Measurements from ENCODE around the gene SMCO4. TPM values are rescaled to one million over a fixed set of nuclear protein-coding genes. Genes with fewer than 3 reads are reported as not detected.

The SMCO4 gene
- total RNA-seq = 16.7 and 23.7 TPM in 2 replicates

GRCh38 chr11:93543292-93543977, at the start of gene SMCO4:
SMCO4 (minus strand) TSS chr11:93543391; CDS start chr11:93479189, 64,202 bp downstream.

Other genes with a start within 250 kb of the SMCO4 start
- not detected in 2 replicates for gene DEUP1, start 212.6 kb downstream of the SMCO4 start, total RNA-seq
- gene CEP295, start 118.3 kb upstream of the SMCO4 start, total RNA-seq = 13.3 and 28.3 TPM in 2 replicates
- 192 and 286 TPM in 2 replicates for gene TAF1D, start 198.1 kb upstream of the SMCO4 start, total RNA-seq
- 17.2 and 27.2 TPM in 2 replicates for gene C11orf54, start 198.3 kb upstream of the SMCO4 start, total RNA-seq
- 30.9 and 35.1 TPM in 2 replicates for gene MED17, start 240.9 kb upstream of the SMCO4 start, total RNA-seq

Data from epithelial cell of umbilical artery (primary cell).